ENCODE results near the gene FRAT1.

FRAT1 gene

DNA sequence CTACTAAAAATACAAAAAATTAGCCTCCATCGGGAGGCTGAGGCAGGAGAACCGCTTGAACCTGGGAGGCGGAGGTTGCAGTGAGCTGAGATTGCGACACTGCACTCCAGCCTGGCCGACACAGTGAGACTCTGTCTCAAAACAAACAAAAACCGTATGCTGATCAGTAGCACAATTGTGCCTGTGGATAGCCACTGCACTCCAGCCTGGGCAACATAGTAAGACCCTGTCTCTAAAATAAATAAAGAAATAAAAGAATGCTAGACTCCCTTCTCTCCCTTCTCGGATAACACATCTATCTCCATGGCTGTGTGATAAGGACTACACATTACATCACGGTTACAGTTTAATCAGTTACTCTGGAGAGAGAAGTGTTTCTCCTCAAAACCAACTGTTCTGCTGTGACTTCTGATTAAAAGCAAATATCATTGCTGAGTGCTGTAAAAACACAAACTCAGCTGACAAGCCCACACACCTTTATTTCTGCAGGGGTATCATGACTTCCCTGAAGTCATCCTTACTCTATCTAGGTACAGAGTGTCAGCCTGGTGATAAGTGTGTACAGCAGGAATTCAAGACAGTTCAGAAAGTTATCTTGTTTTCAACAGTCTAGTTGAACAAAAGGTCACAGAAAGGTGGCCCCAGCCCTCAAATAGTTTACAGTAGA, 21.4 kb upstream of the FRAT1 start:
- TF ChIP-seq, protein P1, sequence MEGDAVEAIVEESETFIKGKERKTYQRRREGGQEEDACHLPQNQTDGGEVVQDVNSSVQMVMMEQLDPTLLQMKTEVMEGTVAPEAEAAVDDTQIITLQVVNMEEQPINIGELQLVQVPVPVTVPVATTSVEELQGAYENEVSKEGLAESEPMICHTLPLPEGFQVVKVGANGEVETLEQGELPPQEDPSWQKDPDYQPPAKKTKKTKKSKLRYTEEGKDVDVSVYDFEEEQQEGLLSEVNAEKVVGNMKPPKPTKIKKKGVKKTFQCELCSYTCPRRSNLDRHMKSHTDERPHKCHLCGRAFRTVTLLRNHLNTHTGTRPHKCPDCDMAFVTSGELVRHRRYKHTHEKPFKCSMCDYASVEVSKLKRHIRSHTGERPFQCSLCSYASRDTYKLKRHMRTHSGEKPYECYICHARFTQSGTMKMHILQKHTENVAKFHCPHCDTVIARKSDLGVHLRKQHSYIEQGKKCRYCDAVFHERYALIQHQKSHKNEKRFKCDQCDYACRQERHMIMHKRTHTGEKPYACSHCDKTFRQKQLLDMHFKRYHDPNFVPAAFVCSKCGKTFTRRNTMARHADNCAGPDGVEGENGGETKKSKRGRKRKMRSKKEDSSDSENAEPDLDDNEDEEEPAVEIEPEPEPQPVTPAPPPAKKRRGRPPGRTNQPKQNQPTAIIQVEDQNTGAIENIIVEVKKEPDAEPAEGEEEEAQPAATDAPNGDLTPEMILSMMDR (IDR thresholded peaks at IDR 0.05; ENCODE audit: low read depth, low read length), result no peak
- DNase-seq (ENCODE audit: extremely low read depth, low read depth), result no peak

DNA sequence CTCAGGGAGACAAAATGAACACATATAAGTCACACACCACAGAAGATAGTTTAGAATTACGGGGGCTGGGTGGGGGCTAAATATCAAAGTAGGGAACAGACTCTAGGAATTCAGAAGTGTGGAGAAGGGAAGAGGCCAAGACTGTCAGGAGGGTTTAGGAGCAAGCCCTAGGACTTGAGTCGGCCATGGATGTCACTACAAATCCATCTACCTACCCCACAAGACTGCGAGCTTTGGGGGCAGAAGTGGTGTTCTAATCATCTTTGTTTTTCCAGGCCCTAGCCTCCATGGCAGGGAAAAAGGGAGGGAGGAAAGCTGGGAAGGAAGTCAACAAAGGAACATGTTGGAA, 20.9 kb upstream of the FRAT1 start:
- no peak for DNase-seq (ENCODE audit: extremely low read depth, low read depth)
- TF ChIP-seq, protein P1 (IDR thresholded peaks at IDR 0.05; ENCODE audit: low read depth, low read length), result no peak

DNA sequence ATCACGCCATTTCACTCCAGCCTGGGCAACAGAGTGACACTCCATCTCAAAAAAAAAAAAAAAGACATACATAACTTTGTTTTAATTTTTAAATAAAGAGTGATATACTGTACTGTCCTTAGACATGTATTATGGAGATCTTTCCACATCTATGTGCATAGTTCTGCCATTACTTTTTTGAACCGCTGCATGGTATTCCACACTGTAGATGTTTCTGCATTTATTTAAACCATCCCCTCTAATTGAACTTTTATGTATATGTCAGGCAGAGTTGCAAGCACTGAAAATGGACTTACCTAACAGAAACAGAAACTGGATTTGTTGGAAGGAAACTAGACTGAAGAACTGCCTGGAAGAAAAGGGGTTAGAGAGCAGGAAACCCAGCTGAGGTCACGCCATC, 18.1 kb upstream of the FRAT1 start:
- no peak for DNase-seq (ENCODE audit: extremely low read depth, low read depth)
- TF ChIP-seq, protein P1 (IDR thresholded peaks at IDR 0.05; ENCODE audit: low read depth, low read length), result no peak

DNA sequence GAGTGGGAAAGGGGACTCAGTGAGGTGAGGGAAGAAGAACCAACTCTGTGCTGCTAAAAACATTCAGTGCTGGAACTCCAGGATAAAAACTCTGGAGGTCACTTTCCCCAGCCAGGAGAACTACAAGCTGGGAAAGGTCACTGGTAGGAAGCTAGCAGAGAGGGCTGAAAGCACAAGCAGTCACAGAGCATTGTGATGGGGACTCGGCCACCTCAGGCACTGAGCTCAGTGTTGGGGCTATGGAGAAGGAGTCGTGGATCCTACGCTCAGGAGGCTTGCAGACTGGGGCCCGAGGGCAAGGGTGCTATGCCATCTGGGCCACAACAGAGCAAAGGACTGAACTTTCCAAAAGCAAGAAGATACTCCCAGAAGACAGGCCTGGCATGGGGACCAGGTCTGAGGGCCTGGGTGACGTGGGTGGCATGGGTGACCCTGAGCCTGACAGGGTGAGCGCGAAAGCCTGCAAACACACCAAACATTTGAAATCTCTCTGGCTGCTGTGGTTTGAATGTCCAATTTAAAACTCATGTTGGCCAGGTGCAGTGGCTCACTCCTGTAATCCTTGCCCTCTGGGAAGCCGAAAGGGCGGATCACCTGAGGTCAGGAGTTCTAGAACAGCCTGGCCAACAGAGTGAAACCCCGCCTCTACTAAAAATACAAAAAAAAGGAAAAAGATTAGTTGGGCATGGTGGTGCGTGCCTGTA, 16.8 kb upstream of the FRAT1 start:
- DNase-seq (ENCODE audit: extremely low read depth, low read depth), result no peak
- TF ChIP-seq, protein P1 (IDR thresholded peaks at IDR 0.05; ENCODE audit: low read depth, low read length), result no peak

DNA sequence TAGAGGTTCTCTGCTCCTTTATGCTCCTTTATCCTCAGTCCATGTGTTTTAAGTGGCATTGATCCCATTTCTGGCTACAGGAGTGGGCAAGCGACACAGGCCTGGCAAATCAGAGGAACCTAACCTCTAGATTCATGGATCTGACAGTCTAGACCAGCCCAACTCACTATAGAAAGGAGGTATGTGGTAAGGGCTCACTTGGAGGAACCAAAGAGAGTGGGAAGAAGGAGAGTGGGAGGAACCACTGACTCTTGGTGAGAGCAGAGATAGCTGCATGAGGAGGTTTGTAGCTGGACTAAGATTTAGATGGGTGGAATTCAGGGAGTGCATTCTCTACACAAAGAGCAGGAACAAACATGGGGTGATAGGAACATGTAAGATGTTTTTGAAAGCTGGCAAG, 11.6 kb upstream of the FRAT1 start:
- DNase-seq (ENCODE audit: extremely low read depth, low read depth), result no peak
- TF ChIP-seq, protein P1 (IDR thresholded peaks at IDR 0.05; ENCODE audit: low read depth, low read length), result no peak

DNA sequence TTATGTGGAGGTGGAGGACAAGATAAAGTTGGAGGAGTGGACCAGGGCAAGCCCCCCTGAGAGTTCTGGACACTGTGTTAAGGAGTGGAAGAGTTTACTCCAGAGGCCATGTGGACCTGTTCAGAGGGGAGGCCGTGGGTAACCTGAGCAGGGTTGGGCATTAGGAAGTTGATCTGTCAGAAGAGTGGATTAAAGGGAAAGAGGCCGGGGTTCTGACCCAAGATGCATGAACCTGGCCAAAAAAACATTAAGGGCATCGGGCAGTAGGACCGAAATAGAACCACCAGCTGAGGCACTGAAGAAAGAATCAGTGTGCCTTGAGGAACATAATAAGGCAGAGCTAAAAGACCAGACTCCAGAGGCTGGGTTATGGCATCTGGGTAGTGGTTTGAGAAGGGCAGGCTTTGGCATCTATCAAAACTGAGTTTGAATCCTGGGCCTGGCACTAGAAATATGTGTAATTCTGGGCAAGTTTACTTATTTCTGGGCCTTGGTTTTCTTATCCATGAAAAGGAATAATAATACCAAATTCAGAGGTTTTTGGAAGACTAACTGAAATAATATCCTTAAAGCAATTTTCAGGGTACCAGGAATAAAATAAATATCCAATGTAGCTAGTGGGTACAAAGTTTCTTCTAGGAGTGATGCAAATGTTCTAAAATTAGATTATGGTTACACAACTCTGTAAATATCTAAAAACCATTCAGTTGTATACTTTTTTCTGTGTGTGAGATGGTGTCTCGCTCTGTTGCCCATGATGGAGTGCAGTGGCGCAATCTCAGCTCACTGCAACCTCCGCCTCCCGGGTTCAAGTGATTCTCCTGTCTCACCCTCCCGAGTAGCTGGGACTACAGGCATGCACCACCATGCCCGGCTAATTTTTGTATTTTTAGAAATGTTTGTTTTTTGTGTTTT, 10.9 kb upstream of the FRAT1 start:
- no peak for DNase-seq (ENCODE audit: extremely low read depth, low read depth)
- TF ChIP-seq, protein P1 (IDR thresholded peaks at IDR 0.05; ENCODE audit: low read depth, low read length), result no peak
